Measurements from ENCODE around the gene PHKB. TPM values are rescaled to one million over a fixed set of nuclear protein-coding genes. Genes with fewer than 3 reads are reported as not detected.

PHKB gene
- total RNA-seq, 1 donor, result 104 TPM

DNA sequence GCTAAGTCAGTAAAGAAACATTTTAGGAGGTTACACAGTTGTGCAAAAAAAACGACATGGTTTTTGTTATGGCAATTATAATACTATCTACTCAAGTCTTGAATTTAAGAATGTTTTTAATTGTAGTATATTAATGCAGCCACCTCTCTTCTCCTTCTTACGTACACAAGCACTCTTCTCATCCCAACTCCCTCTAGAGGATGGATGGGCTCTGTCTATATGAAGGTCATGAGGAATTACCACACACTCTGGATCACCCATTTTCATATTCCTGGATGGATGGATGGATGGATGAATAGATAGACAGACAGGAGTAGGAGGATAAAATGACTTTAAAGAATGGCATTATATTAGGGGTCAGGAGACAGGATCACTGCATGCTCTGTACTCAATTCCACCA, 120.0 kb downstream of the PHKB start:
- no peak overlapping the region for H3K4me3 ChIP-seq (ENCODE audit: low read depth, low read length)
- peak; percentile 9 for DNase-seq (ENCODE audit: low read depth)
- TF ChIP-seq, protein P1, sequence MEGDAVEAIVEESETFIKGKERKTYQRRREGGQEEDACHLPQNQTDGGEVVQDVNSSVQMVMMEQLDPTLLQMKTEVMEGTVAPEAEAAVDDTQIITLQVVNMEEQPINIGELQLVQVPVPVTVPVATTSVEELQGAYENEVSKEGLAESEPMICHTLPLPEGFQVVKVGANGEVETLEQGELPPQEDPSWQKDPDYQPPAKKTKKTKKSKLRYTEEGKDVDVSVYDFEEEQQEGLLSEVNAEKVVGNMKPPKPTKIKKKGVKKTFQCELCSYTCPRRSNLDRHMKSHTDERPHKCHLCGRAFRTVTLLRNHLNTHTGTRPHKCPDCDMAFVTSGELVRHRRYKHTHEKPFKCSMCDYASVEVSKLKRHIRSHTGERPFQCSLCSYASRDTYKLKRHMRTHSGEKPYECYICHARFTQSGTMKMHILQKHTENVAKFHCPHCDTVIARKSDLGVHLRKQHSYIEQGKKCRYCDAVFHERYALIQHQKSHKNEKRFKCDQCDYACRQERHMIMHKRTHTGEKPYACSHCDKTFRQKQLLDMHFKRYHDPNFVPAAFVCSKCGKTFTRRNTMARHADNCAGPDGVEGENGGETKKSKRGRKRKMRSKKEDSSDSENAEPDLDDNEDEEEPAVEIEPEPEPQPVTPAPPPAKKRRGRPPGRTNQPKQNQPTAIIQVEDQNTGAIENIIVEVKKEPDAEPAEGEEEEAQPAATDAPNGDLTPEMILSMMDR (IDR thresholded peaks at IDR 0.05; ENCODE audit: insufficient read depth, low read depth, low read length), result peak; percentile 23

DNA sequence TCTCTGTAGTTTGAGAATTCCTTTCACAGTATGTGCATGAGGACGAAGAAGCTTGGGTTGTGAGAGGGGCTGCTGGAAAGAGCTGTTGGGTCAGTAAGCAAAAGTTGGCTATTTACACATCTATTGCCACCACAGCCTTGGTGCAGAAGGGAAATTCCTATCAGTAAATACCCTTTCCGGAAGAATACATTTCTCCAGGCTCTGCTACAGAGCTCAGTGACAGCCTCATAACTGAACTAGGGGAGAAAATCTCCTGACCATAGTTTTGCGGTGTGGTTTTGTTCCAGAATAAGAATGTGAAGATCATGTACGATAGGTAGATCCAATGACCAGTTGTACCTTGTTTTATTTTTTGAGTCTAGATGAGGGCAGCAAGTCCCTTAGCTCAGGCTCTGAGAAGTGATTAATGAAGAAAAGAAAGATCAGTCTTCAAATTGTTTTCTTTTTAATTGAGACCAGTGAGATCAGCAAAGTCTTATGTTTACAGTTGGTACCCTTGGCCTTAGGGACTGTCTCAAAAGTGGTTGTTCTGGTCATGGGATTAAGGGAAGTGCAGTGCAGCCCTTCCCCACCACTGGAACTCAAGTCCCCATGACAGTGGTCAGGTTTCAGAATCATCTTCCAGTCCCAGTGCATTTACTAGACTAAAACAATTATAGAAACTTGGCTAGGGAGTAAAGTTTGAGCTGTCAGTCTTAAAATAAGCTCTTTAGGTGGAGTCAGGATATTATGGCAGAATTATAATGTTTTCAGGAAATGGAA, 123.5 kb downstream of the PHKB start:
- no peak overlapping the region for H3K4me3 ChIP-seq (ENCODE audit: low read depth, low read length)
- DNase-seq (ENCODE audit: low read depth), result no peak
- TF ChIP-seq, protein P1 (IDR thresholded peaks at IDR 0.05; ENCODE audit: insufficient read depth, low read depth, low read length), result no peak

DNA sequence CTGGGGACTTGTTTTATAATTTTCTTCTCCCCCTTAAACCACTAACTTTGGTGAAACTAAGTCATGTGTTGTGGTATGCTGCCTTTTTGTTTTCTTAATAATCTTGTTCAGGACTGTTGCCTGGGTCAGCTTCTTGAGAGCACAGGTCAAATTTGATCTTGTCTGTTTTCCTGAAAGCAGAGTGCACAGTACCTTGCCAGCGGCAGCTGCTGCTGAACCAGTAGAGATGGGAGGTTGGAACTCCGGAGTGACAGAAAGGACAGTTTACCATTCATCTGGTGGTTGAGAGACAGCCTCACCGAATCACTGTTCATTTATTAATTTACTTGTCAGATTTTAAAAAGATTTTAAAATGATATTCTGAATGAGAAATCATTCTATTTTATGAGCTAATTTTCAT, 125.0 kb downstream of the PHKB start:
- H3K4me3 ChIP-seq (ENCODE audit: low read depth, low read length), result no peak overlapping the region
- TF ChIP-seq, protein P1 (IDR thresholded peaks at IDR 0.05; ENCODE audit: insufficient read depth, low read depth, low read length), result no peak
- DNase-seq (ENCODE audit: low read depth), result no peak

DNA sequence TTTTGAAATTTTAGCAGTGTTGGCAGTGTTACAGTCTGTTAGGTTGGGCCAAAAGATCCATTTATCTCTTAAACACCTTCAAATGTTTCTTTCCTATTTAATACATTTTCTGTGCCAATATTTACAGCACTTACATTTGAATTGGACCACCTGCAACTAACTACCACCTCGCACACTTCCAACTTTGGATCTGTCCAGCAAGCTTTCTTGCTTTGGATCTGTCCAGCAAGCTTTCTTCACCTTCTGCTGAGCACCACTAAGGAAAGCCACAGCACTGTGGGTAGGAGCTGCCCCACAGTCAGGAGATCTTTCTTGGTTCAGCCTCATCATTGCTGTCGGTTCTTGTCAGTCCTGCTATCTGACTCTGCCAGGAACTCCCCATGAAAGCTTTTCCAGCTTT, 129.3 kb downstream of the PHKB start:
- DNase-seq (ENCODE audit: low read depth), result no peak

DNA sequence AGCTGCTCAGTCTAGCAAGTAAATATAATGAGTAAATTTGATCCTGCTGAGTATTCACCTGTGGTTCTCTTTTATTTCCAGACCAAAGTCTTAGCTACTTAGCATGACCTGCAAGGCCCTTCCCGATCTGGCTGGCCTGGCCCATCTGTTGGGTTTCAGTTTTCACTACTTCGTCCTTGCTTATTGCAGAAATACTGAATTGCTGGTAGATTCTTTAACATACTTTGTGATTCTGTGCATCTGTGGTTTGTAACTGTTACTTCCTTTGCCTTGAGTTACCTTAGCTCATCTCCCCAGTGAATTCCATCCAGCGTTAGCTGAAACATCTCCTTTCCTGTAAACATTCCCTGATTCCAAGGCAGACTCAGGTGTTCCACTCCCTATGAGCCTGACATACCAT, 131.1 kb downstream of the PHKB start:
- DNase-seq (ENCODE audit: low read depth), result no peak
- H3K4me3 ChIP-seq (ENCODE audit: low read depth, low read length), result no peak overlapping the region
- TF ChIP-seq, protein P1 (IDR thresholded peaks at IDR 0.05; ENCODE audit: insufficient read depth, low read depth, low read length), result no peak

More for the DNA sequence above, 129.3 kb downstream of the PHKB start:
- TF ChIP-seq, protein P1 (IDR thresholded peaks at IDR 0.05; ENCODE audit: insufficient read depth, low read depth, low read length), result no peak
- no peak overlapping the region for H3K4me3 ChIP-seq (ENCODE audit: low read depth, low read length)

DNA sequence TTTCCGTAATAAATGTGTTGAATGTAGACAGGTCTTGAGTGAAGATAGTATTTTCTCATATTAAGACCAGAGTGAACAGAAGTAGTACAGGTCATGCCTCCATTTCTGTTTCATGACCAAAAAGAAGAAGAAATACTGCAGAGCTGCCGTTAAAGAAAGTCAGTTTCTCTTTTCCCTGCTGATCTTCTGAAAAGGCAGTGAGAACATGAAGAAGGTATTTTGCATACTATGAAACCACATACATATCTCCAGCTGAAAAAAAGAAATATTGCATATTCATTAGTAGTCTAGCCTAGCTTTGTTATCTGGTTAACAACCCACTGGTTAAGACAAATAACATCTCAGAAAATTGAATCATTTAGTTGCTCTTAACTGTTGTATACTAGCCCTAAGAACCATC, 138.4 kb downstream of the PHKB start:
- no peak for DNase-seq (ENCODE audit: low read depth)
- TF ChIP-seq, protein P1 (IDR thresholded peaks at IDR 0.05; ENCODE audit: insufficient read depth, low read depth, low read length), result no peak
- no peak overlapping the region for H3K4me3 ChIP-seq (ENCODE audit: low read depth, low read length)

DNA sequence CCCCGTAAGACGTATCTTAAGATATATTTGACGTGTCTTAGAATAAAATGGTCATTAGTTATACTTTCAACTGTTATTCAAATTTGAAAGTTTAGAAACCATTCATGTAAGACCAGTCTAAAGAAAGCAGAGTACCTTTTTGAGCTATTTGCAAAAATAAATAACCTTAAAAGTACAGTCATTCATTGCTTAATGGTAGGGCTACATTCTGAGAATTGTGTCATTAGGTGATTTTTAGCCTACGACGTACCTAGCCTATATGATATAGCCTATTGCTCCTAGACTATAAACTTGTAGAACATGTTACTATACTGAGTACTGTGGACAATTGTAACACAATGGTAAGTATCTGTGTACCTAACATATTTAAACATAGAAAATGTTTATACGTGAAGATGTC, 139.2 kb downstream of the PHKB start:
- no peak overlapping the region for H3K4me3 ChIP-seq (ENCODE audit: low read depth, low read length)
- TF ChIP-seq, protein P1 (IDR thresholded peaks at IDR 0.05; ENCODE audit: insufficient read depth, low read depth, low read length), result no peak
- no peak for DNase-seq (ENCODE audit: low read depth)
